NK-92 (cell line): ENCODE results near the gene CTU2.
A peak's percentile ranks its signal among the peaks of the same experiment; 100 is the strongest.

Experiments
- DNase-seq: peaks from one replicate; lab custom pipeline; 2025; ENCODE audit not compliant: unreplicated experiment; lab: John Stamatoyannopoulos, UW

The CTU2 gene

GRCh38 chr16:88726981-88727380 is 20.7 kb downstream of the CTU2 start:
- DNase-seq: no peak

- no peak for DNase-seq
Measured at GRCh38 chr16:88727871-88728270, 21.6 kb downstream of the CTU2 start.

- no peak for DNase-seq
Measured at GRCh38 chr16:88730632-88731607, 24.6 kb downstream of the CTU2 start.

- DNase-seq: peak; percentile 4
Measured at GRCh38 chr16:88731699-88732098, 25.4 kb downstream of the CTU2 start.

- DNase-seq: no peak
Measured at GRCh38 chr16:88732172-88732960, 26.1 kb downstream of the CTU2 start.

- DNase-seq: no peak
Measured at GRCh38 chr16:88732961-88733294, 26.6 kb downstream of the CTU2 start.

GRCh38 chr16:88733630-88734360 is 27.5 kb downstream of the CTU2 start:
- no peak for DNase-seq

- DNase-seq: no peak
Measured at GRCh38 chr16:88734361-88734728, 28.0 kb downstream of the CTU2 start.

GRCh38 chr16:88735121-88735520 is 28.8 kb downstream of the CTU2 start:
- no peak for DNase-seq

GRCh38 chr16:88735616-88736015 is 29.3 kb downstream of the CTU2 start:
- no peak for DNase-seq

- no peak for DNase-seq
Measured at GRCh38 chr16:88736088-88736487, 29.8 kb downstream of the CTU2 start.

- DNase-seq: no peak
Measured at GRCh38 chr16:88736496-88736895, 30.2 kb downstream of the CTU2 start.

GRCh38 chr16:88737298-88738150 is 31.2 kb downstream of the CTU2 start:
- DNase-seq: no peak

GRCh38 chr16:88738151-88739084 is 32.1 kb downstream of the CTU2 start:
- DNase-seq: no peak

GRCh38 chr16:88739139-88739976 is 33.1 kb downstream of the CTU2 start:
- DNase-seq: no peak

- no peak for DNase-seq
Measured at GRCh38 chr16:88739977-88740726, 33.8 kb downstream of the CTU2 start.

GRCh38 chr16:88740727-88741055 is 34.4 kb downstream of the CTU2 start:
- no peak for DNase-seq

GRCh38 chr16:88741368-88741767 is 35.1 kb downstream of the CTU2 start:
- DNase-seq: no peak
